HG03521 (cell line): Measurements from ENCODE around the gene MAP4K5.
"Not testable (repeated sequence)": the region's sequence is repeated elsewhere in the genome, so short reads cannot be mapped to it uniquely, and the experiment has no call there.

Experiments
- ATAC-seq: cut with Tn5 transposase; IDR thresholded peaks from one replicate; pipeline ENCODE4 v1.9.1; 2021; ENCODE audit warnings: mild to moderate bottlenecking, moderate library complexity; ENCODE audit not compliant: unreplicated experiment

Gene MAP4K5

GRCh38 chr14:50532502-50533240, at the start of gene MAP4K5:
Gene MAP4K5, minus strand, starts transcription at chr14:50532569. Its CDS starts 520 bp downstream, at chr14:50532049.
- peak; percentile 96 for ATAC-seq

DNA sequence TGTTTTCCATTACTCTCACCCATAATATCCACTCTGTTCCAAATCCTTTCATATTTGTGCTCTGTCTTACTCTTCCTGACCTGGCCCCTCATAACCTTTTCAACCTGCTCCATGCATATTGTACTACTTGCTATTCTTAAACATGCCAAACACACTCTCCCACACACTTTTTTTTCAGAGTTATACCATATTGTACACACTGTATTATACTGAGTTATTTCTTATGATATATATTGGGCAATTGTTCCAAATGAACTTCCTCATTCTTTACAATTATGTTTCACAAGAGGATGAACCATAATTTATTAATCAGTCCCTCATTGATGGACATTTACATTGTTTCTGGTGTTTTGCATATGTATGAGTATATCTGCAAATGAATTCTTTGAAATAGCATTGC, 46.1 kb upstream of the MAP4K5 start:
- ATAC-seq: no peak

- no peak for ATAC-seq
These were observed 45.6 kb upstream of the MAP4K5 start for GRCh38 chr14:50577982-50578381.

- ATAC-seq: no peak
These were observed 43.4 kb upstream of the MAP4K5 start for GRCh38 chr14:50575769-50576168.

GRCh38 chr14:50573862-50574261, 41.5 kb upstream of the MAP4K5 start:
- ATAC-seq: no peak

DNA sequence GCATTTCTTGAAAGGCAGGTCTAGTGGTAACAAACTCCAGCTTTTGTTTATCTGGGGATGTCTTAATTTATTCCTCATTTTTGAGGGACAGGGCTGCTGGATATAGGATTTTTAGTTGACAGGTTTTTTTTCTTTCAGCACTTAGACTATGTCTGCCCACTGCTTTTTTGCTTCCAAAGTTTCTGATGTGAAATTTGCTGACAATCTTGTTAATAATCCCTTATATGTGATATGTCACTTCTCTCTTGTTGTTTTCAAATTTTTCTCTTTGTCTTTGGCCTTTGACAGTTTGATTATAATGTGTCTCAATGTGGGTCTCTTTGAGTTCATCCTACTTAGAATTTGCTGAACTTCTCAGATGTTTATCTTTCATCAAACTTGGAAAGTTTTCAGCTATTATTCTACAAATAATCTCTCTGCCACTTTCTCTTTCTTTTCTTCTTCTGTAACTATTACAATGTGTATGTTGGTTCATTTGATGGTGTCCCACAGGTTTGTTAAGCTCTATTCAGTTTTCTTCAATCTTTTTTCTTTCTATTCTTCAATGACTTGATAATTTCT, 37.4 kb upstream of the MAP4K5 start:
- no peak for ATAC-seq

DNA sequence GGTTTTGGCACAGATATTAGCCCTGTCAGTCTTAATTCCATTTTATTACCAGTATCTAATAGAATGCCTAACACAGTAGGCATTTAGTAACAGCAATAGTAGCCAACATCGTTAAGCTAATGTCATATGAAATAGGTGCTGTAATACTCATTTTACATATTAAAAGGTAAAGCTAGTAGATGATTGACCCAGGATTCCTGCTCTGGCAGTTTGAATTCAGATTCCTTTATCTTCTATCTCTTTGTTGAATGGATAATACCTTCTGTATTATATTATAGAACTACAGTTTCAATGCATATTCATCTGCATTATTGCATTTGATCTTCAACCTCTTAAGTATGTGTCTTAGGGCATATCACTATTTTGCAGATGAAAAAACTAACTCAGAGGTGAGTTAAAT, 30.5 kb upstream of the MAP4K5 start:
- no peak for ATAC-seq

DNA sequence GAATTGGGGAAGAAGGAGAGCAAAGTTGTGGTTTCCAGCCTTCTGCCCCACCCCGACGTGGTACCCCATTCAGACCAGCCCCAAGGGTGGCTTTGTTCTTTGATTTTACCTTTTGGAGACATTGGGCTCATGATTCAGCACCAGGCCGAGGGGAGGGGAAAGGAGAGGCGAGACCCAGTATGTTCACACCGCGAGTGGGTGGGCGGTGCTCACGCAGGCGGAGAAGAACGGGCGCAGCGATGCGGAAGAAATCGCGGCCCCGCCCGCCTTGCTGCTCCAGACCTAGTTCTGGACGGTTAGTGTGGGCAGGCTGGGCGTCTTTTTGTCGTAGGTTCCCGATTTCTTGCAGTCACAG, 28.5 kb upstream of the MAP4K5 start:
- no peak for ATAC-seq

GRCh38 chr14:50559990-50560930, 27.9 kb upstream of the MAP4K5 start, which contains the start of gene ATL1:
Gene ATL1, plus strand, starts transcription at chr14:50560145. Its CDS starts 121 bp downstream, at chr14:50560266.
- no peak for ATAC-seq

GRCh38 chr14:50552796-50553195, 20.4 kb upstream of the MAP4K5 start:
- not testable (repeated sequence) for ATAC-seq

GRCh38 chr14:50551877-50552276, 19.5 kb upstream of the MAP4K5 start:
- no peak for ATAC-seq

DNA sequence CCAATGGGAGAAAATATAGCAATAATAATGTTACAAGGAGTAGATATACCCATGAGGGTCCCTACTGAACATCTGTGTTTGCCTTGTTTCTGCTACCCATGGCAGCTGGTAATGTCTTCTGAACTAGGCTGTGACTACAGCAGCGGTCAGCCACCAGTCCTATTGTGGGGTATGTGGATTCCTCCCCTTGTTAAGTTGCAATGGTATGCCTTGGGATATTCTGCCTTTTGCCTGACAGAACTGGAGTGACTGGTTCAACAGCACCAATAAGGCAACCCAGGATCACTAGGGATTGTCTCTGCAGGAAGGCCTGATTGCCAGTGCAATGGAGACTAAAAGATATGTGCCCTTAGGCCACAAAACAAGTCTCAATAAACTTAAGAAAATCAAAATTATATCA, 17.9 kb upstream of the MAP4K5 start:
- no peak for ATAC-seq

GRCh38 chr14:50545618-50546017, 13.2 kb upstream of the MAP4K5 start:
- no peak for ATAC-seq

DNA sequence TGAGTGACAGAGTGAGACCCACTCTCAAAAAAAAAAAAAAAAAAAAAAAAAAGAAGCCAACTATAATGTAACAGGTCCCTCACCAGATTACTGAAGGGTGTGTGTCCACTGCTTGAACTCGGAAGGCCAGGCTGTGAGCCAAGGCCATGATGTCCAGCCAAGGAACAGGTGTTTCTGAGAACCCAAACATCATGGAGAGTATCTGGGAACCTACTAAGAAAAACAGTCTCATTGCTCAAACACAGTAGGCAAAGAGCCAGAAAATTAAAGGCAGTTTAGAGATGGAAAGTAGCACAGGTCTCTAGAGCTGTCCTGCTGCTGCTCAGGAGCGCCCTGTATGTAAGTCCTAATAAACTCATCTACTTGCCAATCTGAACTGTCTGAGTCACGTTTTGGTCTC, 12.5 kb upstream of the MAP4K5 start:
- ATAC-seq: no peak

GRCh38 chr14:50542941-50543418, 10.6 kb upstream of the MAP4K5 start:
- ATAC-seq: no peak

DNA sequence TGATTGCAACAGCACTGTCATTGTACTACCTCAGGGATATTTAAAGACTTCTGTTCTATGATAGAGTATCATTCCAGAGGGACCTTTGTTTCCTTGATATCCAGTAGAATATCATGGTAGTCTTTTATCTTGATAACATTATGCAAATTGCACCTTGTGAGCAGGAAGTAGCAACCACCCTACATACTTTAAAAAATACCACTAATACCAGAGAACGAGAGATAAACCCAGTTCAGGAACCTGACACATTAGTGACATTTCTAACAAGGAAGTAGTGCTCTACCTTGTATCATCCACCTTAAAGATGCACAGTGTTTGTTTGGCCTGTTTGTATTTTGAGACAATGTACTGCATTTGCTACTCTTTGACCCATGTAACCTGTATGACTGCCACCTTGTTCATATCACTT, 8.8 kb upstream of the MAP4K5 start:
- no peak for ATAC-seq

DNA sequence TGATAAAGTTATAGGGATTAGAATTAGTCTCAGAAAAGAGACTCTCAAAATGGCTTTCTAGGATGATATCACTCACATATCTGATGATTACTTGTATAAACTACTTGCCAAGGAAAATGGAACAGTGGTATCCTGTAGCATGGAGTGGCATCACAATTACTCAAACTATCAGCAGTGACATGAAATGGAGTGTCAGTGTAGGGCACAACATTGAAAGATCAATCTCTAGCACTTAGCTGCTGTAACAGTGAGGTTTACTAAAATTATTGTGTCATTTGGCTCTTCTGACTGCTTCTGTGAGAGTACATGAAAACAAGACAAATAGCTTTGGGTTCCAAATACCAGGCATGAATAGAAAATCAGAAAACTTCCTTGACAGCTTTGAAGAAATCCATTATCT, 6.7 kb upstream of the MAP4K5 start:
- ATAC-seq: no peak

GRCh38 chr14:50538034-50538433, 5.7 kb upstream of the MAP4K5 start:
- ATAC-seq: not testable (repeated sequence)

- ATAC-seq: no peak
These were observed 2.6 kb upstream of the MAP4K5 start for GRCh38 chr14:50534997-50535396.

GRCh38 chr14:50534416-50534815, 2.0 kb upstream of the MAP4K5 start:
- ATAC-seq: no peak

DNA sequence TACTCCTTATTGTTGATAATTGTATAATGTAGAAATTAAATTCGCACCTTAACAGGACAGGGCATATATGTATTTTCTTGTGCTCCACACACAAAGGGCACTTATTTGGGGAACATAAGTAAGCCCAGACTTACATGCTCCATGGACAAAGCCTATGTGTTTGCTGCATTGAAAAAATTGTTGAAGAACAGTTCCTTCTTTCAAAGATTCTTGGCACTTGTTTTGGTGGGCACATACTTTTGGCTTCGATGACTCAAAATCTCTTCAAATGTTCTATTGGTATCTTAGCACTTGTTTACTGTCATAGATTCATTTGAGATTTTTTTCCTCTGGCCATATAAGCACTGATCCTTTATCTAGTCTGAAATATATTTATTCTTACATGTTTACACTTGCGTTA, 1.4 kb upstream of the MAP4K5 start:
- no peak for ATAC-seq
